ENCODE measurements around the gene ABHD11. TPM values are rescaled to one million over a fixed set of nuclear protein-coding genes. Genes with fewer than 3 reads are reported as not detected.

ABHD11 gene
- total and polyA plus RNA-seq, 2 of the 4 experiments (the other 2 are of a cell fraction): 13.4 to 19.9 TPM

GRCh38 chr7:73778801-73779389 lies 40.3 kb upstream of the ABHD11 start:
- WGBS, 2 experiments (ENCODE audit: extremely low coverage in 2 of 2, insufficient read length in 1 of 2): 69% methylated on average over 3 of the region's 11 CpGs; no CpG with 5 or more reads in 1 of the 2 experiments

More at GRCh38 chr7:73778801-73779389, 40.3 kb upstream of the ABHD11 start:
- H3K27ac ChIP-seq (ENCODE audit: insufficient read depth, low read length): no peak overlapping the region
- no peaks in the 10 kb centered on the region for H3K4me1 ChIP-seq (ENCODE audit: control insufficient read depth, insufficient read depth, low read length)
- H3K27me3 ChIP-seq (ENCODE audit: control insufficient read depth, insufficient read depth, low read length): no peaks in the 10 kb centered on the region
- TF ChIP-seq SMC3 (IDR thresholded peaks at IDR 0.05; ENCODE audit: low read depth, low read length) (no peak), USF2 (IDR thresholded peaks at IDR 0.05; ENCODE audit: low read depth, low read length) (no peak), FOS (IDR thresholded peaks at IDR 0.05; ENCODE audit: low read depth, low read length) (no peak), CEBPB (IDR thresholded peaks at IDR 0.05; ENCODE audit: low read depth, low read length) (no peak), CTCF (conservative IDR thresholded peaks at IDR 0.05; ENCODE audit: low read depth, low read length) (no peak), MXI1 (IDR thresholded peaks at IDR 0.05; ENCODE audit: borderline replicate concordance, low read depth, low read length) (no peak), ELK1 (IDR thresholded peaks at IDR 0.05; ENCODE audit: borderline replicate concordance, low read depth, low read length) (no peak), BHLHE40 (IDR thresholded peaks at IDR 0.05; ENCODE audit: low read depth, low read length) (no peak), MAFK (IDR thresholded peaks at IDR 0.05; ENCODE audit: low read depth, low read length) (no peak), NFE2L2 (IDR thresholded peaks at IDR 0.05; ENCODE audit: low read depth, low read length) (no peak), RCOR1 (IDR thresholded peaks at IDR 0.05; ENCODE audit: insufficient replicate concordance, low read length) (no peak), MAZ (IDR thresholded peaks at IDR 0.05; ENCODE audit: borderline replicate concordance, low read depth, low read length) (no peak), RFX5 (IDR thresholded peaks at IDR 0.05; ENCODE audit: low read depth, low read length) (no peak), POLR2A (IDR thresholded peaks at IDR 0.05; ENCODE audit: low read depth, low read length) (no peak), CHD1 (IDR thresholded peaks at IDR 0.05; ENCODE audit: low read depth, low read length) (no peak), RAD21 (IDR thresholded peaks at IDR 0.05; ENCODE audit: low read length) (no peak)
- no peak overlapping the region for H3K4me2 ChIP-seq (ENCODE audit: low read depth, low read length)
- no peaks in the 10 kb centered on the region for H3K36me3 ChIP-seq (ENCODE audit: control insufficient read depth, insufficient read depth, low read length)
- H3K9me1 ChIP-seq (ENCODE audit: insufficient read depth, low read length): peaks cover 4% of the 10 kb centered on the region; the same call in 1 of the 2 replicates
- no peak overlapping the region for H3K9ac ChIP-seq (ENCODE audit: low read depth, low read length)
- dilution Hi-C loops (cut with HindIII; ENCODE audit: low sequenced_read_pairs, unreplicated experiment): no loop called here
- no peak overlapping the region for H2BK15ac ChIP-seq (ENCODE audit: low read depth, low read length)
- H3K23ac ChIP-seq (ENCODE audit: low read depth, low read length): no peak overlapping the region
- ATAC-seq (ENCODE audit: low read depth) (no peak), DNase-seq (no peak)
- no peak overlapping the region for H3K18ac ChIP-seq (ENCODE audit: low read depth, low read length)
- no peaks in the 10 kb centered on the region for H3K79me1 ChIP-seq (ENCODE audit: low read depth in 1 of 2, low read length in 2 of 2)
- no peak overlapping the region for H2BK120ac ChIP-seq (ENCODE audit: low read depth, low read length)
- H2BK5ac ChIP-seq (ENCODE audit: low read depth, low read length, poor library complexity, severe bottlenecking): no peak overlapping the region
- H3K14ac ChIP-seq (replicated peaks; ENCODE audit: low read depth, low read length): no peak overlapping the region
- POLR2A ChIA-PET (ENCODE audit: unreplicated experiment): no interaction called here
- no peak overlapping the region for H4K5ac ChIP-seq (ENCODE audit: low read depth, low read length)
- no peak overlapping the region for H3K4ac ChIP-seq (ENCODE audit: low read depth, low read length)
- no peak overlapping the region for H3K56ac ChIP-seq (ENCODE audit: extremely low read depth, insufficient read depth, low read length)
- H2BK20ac ChIP-seq (ENCODE audit: low read depth, low read length): no peak overlapping the region
- in situ Hi-C loops (cut with MboI; ENCODE audit: low sequenced_read_pairs): no loop called here
- H2AK5ac ChIP-seq (ENCODE audit: low read depth, low read length): no peak overlapping the region
- intact Hi-C loops (cut with micrococcal nuclease): no loop called here
- H4K8ac ChIP-seq (ENCODE audit: low read depth in 2 of 2, low read length in 2 of 2): no peak overlapping the region
- CTCF ChIA-PET: no interaction called here
- no peak overlapping the region for H4K91ac ChIP-seq (ENCODE audit: insufficient read depth, low read depth, low read length)
- no TSS peak for BruUV-seq (replicated peaks)
- no peak overlapping the region for H3K4me3 ChIP-seq (ENCODE audit: insufficient read depth, low read depth, low read length)
- H2AK9ac ChIP-seq (replicated peaks; ENCODE audit: low read depth, low read length, poor library complexity): no peak overlapping the region
- H3K9me3 ChIP-seq (ENCODE audit: control insufficient read depth, insufficient read depth, low read length): no peaks in the 10 kb centered on the region
- no peaks in the 10 kb centered on the region for H4K20me1 ChIP-seq (ENCODE audit: insufficient read depth, low read length)
- peak overlapping the region; percentile 32 for H2AFZ ChIP-seq (replicated peaks; ENCODE audit: low read length, poor library complexity)

Measured in IMR-90 (cell line).